HS-5 (cell line): ENCODE data around the gene PBXIP1.
"Not testable (repeated sequence)": the region's sequence is repeated elsewhere in the genome, so short reads cannot be mapped to it uniquely, and the experiment has no call there.

ENCODE experiments used
- DNase-seq: peaks from one replicate; pipeline ENCODE4 v3.0.0-alpha.2; 2012; ENCODE audit warnings: low read depth

The PBXIP1 gene

DNA sequence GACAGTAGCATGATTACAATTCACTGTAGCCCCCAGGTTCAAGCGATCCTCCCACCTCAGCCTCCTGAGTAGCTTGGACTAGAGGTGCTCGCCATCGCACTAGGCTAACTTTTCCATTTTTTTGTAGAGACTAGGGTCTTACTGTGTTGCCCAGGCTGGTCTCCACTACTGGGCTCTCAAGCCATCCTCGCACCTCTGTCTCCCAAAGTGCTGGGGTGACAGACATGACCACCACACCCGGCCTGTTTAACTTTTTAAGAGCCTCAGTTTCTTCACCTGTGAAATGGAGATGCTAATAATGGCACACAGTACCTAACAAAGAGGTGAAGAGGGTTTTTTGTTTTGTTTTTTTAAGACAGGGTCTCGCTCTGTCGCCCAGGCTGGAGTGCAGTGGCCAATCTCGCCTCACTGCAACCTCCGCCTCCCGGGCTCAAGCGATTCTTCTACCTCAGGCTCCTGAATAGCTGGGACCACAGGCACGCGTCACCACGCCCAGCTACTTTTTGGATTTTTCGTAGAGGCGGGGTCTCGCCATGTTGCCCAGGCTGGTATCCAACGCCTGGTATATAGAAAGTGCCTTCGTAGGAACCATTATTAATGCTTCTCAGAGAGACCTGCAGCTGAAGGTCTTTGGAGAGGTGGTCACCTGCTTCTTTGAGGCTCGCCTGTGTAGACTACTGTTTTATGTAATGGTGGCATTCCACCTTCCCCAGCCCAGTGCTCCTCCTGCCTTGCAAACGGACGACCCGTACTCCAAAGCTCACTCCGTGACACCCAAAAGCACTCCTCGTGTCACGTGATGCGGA lies 19.9 kb downstream of the PBXIP1 start:
- DNase-seq, result no peak

- no peak for DNase-seq
Observed at GRCh38 chr1:154934358-154934948, 21.4 kb downstream of the PBXIP1 start.

- DNase-seq, result no peak
Observed at GRCh38 chr1:154931940-154932487, 23.9 kb downstream of the PBXIP1 start.

DNA sequence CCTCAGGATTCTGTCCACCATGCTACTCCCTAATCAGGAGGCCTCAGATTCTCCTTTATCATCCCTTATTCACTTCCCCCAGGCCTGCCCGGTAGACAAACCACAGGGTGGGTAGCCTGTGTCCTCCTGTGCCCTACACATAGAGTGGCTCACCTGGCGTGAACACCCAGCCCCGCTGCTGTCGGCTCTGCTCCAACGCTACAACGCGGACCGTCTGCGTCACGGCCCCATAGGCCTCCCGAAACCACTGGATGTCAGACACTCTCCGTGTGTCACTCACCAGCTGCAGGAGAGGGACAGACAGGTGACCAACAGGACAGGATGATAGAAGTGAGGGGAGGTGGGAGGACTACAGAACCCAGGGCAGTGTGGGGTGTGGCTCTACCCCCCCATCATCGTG lies 29.7 kb downstream of the PBXIP1 start:
- DNase-seq, result no peak

DNA sequence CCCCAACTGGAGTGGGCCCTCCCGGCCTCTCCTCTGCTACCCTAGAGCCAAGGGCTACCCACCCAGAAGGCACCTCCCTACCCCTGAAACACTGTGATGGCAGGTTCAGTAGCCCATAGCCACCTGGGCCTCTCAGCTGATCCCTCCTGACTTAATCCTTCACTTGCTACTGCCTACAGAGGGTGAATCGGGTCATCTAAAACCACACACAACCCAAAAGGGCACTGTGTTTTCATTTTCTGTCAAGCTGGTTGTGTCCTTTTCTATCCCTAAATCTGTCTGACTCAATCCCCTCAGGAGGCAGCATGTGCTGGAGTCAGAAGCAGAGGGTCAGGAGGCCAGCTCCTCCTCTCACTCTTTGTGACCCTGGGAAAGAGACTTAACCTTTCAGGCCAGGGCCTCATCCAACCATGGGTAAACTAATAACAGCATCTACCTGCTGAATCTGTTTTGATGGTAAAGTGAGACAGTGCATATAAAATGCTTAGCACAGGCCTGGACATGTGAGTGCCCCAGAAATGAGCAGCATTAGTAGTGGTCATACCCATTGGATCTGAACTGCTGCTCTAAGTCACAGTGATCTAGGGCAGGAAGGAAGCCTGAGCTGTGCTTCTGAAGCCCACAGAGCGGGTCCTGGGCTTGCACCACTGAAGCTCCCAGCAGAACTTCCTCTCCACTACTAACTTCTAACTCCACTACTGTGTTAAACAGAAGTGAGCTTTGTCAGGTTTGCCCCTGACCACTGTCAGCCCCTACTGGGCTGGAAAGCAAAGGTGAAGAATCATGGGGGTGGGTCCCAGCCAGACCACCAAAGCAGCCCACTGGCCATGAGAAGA lies 30.3 kb downstream of the PBXIP1 start:
- no peak for DNase-seq

- no peak for DNase-seq
Observed at GRCh38 chr1:154923695-154924094, 32.2 kb downstream of the PBXIP1 start.

- DNase-seq, result no peak
Observed at GRCh38 chr1:154913273-154913672, 42.6 kb downstream of the PBXIP1 start.

DNA sequence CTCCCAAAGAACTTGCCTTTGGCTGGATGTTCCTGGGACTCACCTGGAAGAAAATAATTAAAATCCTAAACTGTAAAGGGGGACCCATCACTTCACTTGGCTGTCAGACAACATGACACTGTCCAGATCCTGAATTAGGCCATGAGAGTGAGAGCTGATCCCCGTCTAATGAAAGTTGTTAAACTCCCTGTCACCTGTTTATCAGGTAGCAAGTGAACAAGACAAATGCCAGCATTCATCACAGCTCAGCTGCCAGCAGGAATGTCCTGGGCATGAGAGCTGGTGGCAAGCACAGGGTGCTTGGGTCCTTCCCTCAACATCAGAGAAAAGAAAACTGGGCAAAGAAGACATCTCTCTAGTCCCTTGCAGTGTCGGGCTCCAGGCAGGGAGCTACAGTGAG lies 43.1 kb downstream of the PBXIP1 start:
- no peak for DNase-seq

DNA sequence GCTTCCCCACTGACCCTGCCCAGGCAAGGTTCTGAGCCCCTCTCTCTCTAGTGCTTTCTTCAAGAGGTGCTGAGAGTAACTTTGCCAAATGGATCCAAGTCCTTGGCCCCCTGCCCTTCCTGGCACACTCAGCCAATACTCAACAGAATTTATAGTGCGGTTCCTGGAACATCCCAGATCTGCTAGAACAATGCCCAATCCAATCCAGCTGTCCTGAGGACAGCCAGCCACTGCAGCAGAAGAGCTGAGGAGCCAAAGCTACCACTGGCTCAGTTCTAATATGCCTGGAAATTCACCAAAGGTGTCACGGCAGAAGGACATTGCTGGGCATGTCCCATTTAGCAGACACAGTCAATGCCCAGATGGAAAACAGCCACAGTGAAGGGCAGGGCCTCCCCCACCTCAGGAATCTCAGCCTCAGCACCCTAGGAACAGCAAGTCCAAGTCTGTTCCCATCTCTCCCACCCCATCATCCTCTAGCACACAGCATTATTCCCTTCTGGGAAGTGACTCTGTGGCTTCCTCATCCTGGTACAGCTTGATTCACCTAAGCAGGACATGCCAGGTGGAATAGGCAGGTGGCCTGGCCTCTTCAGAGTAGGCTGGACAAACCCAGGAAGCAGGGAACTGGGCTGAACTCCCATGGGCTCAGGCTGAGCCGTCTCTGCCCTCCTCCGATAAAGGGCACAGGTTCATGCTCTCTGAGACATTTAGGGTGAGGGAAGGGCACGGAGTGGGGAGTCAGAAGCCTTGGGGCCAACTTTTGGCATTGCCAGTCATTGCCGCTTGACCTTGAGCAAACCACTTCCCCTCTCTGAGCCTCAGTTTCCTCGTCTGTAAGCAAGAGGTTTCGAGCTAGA lies 44.0 kb downstream of the PBXIP1 start:
- DNase-seq, result no peak

- DNase-seq, result no peak
Observed at GRCh38 chr1:154910851-154911250, 45.0 kb downstream of the PBXIP1 start.

DNA sequence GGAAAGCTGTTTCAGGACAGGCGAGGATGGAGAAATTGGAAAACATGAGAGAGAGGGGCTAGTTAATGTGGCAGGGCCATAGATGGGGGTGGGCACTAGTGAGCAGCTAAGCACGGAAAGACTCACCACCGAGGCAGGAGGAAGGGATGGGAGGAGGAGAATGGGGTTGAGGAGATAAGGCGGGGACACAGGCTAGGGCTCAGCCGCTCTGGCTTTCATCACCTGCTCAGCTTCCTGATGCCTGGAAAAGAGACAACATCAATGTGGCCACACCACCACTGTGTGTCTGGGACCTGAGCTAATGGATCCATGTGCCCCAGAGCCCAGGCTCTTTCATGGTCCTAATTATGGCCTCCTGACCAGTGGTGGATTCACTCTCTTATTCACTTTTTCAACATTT lies 47.0 kb downstream of the PBXIP1 start:
- no peak for DNase-seq

GRCh38 chr1:154908129-154908528 lies 47.8 kb downstream of the PBXIP1 start:
- DNase-seq, result not testable (repeated sequence)

GRCh38 chr1:154906621-154907081 lies 49.2 kb downstream of the PBXIP1 start:
- DNase-seq, result no peak

- DNase-seq, result no peak
Observed at GRCh38 chr1:154902938-154903566, 52.8 kb downstream of the PBXIP1 start.

GRCh38 chr1:154901591-154901990 lies 54.3 kb downstream of the PBXIP1 start:
- DNase-seq, result no peak

DNA sequence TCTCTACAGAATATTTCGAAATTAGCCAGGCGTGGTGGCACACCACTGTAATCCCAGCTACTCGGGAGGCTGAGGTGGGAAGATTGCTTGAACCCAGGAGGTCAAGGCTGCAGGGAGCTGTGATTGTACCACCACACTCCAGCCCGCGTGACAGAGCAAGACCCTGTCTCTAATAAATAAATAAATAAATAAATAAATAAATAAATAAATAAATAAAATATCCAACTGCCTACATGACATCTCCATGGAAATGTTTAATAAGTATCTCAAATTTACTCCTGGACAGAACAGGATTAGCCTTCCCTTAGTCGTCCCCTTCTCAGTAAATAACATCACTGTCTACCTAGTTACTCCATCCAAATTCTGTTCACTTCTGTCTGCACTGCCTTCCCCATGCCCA lies 56.9 kb downstream of the PBXIP1 start:
- no peak for DNase-seq

GRCh38 chr1:154896771-154897286 lies 59.1 kb downstream of the PBXIP1 start:
- DNase-seq, result no peak

DNA sequence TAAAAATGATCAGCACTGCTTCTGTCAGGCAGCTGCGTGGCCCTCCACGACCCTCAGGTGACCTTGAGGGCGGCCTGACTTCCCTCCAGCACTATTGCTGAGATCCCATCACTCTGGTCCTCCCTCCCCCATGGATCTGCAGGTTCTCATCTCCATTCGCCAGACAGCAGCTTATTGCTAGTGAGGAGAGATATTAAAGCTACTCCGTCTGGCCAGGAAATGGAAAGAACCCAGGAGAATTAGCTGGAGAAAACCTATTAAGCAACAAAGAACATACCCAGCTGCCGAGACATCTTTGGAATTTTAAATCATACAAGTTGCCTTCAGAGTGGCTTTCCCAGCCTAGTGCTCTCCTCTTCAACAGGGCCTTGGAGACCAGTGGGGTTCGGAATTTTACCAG lies 60.1 kb downstream of the PBXIP1 start:
- DNase-seq, result no peak
